DND-41 (cell line): ENCODE data around the gene DSTYK.

Experiments
- CTCF ChIP-seq: IDR thresholded peaks from 2 replicates; pipeline ENCODE4 v1.5.1; 2012; ENCODE audit warnings: borderline replicate concordance, low read length, moderate library complexity, mild to moderate bottlenecking; ENCODE audit not compliant: poor library complexity, severe bottlenecking; ENCODE audit errors: extremely low read depth
- EZH2 ChIP-seq: IDR thresholded peaks from 3 replicates; pipeline ENCODE4 v1.6.1; 2012; ENCODE audit warnings: borderline replicate concordance, low read depth, mild to moderate bottlenecking, moderate library complexity, low read length, inconsistent platforms; ENCODE audit not compliant: severe bottlenecking

- TF ChIP-seq CTCF = no peak
- TF ChIP-seq EZH2 = no peak
Measured at GRCh38 chr1:205211839-205212536, 486 bp upstream of the DSTYK start.
